HEK293 (cell line): Measurements from ENCODE around the gene AP3D1.

ENCODE experiments used
- CTCF ChIA-PET: fragments of 350-600 bp; formaldehyde crosslinking; extraction: SDS; loops from one replicate; lab custom pipeline; 2021; ENCODE audit warnings: antibody characterized with exemption; lab: Yijun Ruan, JAX
- POLR2A ChIA-PET: fragments of 300-600 bp; formaldehyde crosslinking; extraction: SDS; loops from one replicate; lab custom pipeline; 2020; ENCODE audit warnings: antibody characterized with exemption, inconsistent platforms; lab: Yijun Ruan, JAX
- H3K27ac ChIP-seq: fragments of 200-500 bp; sonication (Bioruptor generic); 2 replicates; pipeline ENCODE4 v1.5.1; 2014; ENCODE audit warnings: low read depth, low read length, control low read depth, inconsistent platforms; ENCODE audit errors: extremely low read depth
- H3K36me3 ChIP-seq, 2 experiments: fragments of 200-500 bp in 1 of 2; sonication (Bioruptor generic) in 1 of 2; 1 replicate in 1 of 2; 2 replicates in 1 of 2; pipeline ENCODE4 v1.5.1; 2014 to 2017; ENCODE audit warnings: inconsistent platforms in 2 of 2, low read length in 2 of 2; ENCODE audit not compliant: control insufficient read depth in 2 of 2, insufficient read depth in 1 of 2
- H3K4me1 ChIP-seq: fragments of 200-500 bp; sonication (Bioruptor generic); 2 replicates; pipeline ENCODE4 v1.5.1; 2014; ENCODE audit warnings: mild to moderate bottlenecking, low read length, inconsistent platforms; ENCODE audit not compliant: control insufficient read depth, insufficient read depth
- H3K4me3 ChIP-seq: 2 replicates; pipeline ENCODE4 v1.5.1; 2011; ENCODE audit warnings: low read depth, mild to moderate bottlenecking, control low read depth, low read length, moderate library complexity
- H3K9me3 ChIP-seq: fragments of 200-500 bp; sonication (Bioruptor generic); 2 replicates; pipeline ENCODE4 v1.5.1; 2014; ENCODE audit warnings: low read depth, low read length, inconsistent platforms; ENCODE audit not compliant: control insufficient read depth, insufficient read depth
- AEBP2 ChIP-seq: fragments of 450-650 bp; formaldehyde crosslinking; IDR thresholded peaks from 2 replicates; pipeline ENCODE4 v1.5.1; 2016; ENCODE audit warnings: missing biosample characterization, missing genetic modification characterization, borderline replicate concordance
- GLI2 ChIP-seq: fragments of 450-650 bp; formaldehyde crosslinking; IDR thresholded peaks from 2 replicates; pipeline ENCODE4; 2017; ENCODE audit warnings: missing biosample characterization, missing genetic modification characterization, low read depth, borderline replicate concordance
- KLF9 ChIP-seq: fragments of 450-650 bp; formaldehyde crosslinking; IDR thresholded peaks from 2 replicates; pipeline ENCODE4 v1.5.1; 2016; ENCODE audit warnings: missing biosample characterization, missing genetic modification characterization, low read depth
- OSR2 ChIP-seq: fragments of 450-650 bp; formaldehyde crosslinking; IDR thresholded peaks from 2 replicates; pipeline ENCODE4 v1.5.1; 2016; ENCODE audit warnings: missing biosample characterization, missing genetic modification characterization
- SCRT1 ChIP-seq: fragments of 450-650 bp; formaldehyde crosslinking; IDR thresholded peaks from 2 replicates; pipeline ENCODE4 v1.5.1; 2016; ENCODE audit warnings: missing biosample characterization, missing genetic modification characterization, borderline replicate concordance
- TRIM28 ChIP-seq: IDR thresholded peaks from 2 replicates; pipeline ENCODE4 v1.6.1; 2011; ENCODE audit warnings: low read length, control low read depth, borderline replicate concordance
- ZBTB44 ChIP-seq: fragments of 450-650 bp; IDR thresholded peaks from 2 replicates; pipeline ENCODE4 v1.5.1; 2018; ENCODE audit warnings: missing biosample characterization, mild to moderate bottlenecking, missing genetic modification characterization
- ZBTB48 ChIP-seq: fragments of 450-650 bp; formaldehyde crosslinking; IDR thresholded peaks from 2 replicates; pipeline ENCODE4 v1.5.1; 2016; ENCODE audit warnings: missing biosample characterization, missing genetic modification characterization
- ZFHX2 ChIP-seq: fragments of 450-650 bp; formaldehyde crosslinking; conservative IDR thresholded peaks from 2 replicates; pipeline ENCODE4 v1.5.1; 2016; ENCODE audit warnings: missing biosample characterization, missing genetic modification characterization
- ZFP37 ChIP-seq: fragments of 450-650 bp; formaldehyde crosslinking; IDR thresholded peaks from 2 replicates; pipeline ENCODE4 v1.5.1; 2016; ENCODE audit warnings: missing biosample characterization, missing genetic modification characterization
- ZNF248 ChIP-seq: fragments of 450-650 bp; formaldehyde crosslinking; IDR thresholded peaks from 2 replicates; pipeline ENCODE4 v1.5.1; 2017; ENCODE audit warnings: missing biosample characterization, missing genetic modification characterization
- ZNF354C ChIP-seq: fragments of 450-650 bp; formaldehyde crosslinking; IDR thresholded peaks from 2 replicates; pipeline ENCODE4 v1.5.1; 2016; ENCODE audit warnings: missing biosample characterization, missing genetic modification characterization, low read depth, borderline replicate concordance
- ZNF366 ChIP-seq: fragments of 450-650 bp; formaldehyde crosslinking; conservative IDR thresholded peaks from 2 replicates; pipeline ENCODE4 v1.5.1; 2016; ENCODE audit warnings: missing biosample characterization, missing genetic modification characterization
- ZNF37A ChIP-seq: fragments of 450-650 bp; IDR thresholded peaks from 2 replicates; pipeline ENCODE4 v1.5.1; 2018; ENCODE audit warnings: missing biosample characterization, missing genetic modification characterization
- ZNF514 ChIP-seq: fragments of 450-650 bp; formaldehyde crosslinking; IDR thresholded peaks from 2 replicates; pipeline ENCODE4 v1.5.1; 2016; ENCODE audit warnings: missing biosample characterization, missing genetic modification characterization
- ZNF549 ChIP-seq: fragments of 450-650 bp; IDR thresholded peaks from 2 replicates; pipeline ENCODE4 v1.5.1; 2018; ENCODE audit warnings: missing biosample characterization, missing genetic modification characterization, mild to moderate bottlenecking, inconsistent platforms, moderate library complexity
- ZNF768 ChIP-seq: fragments of 450-650 bp; formaldehyde crosslinking; IDR thresholded peaks from 2 replicates; pipeline ENCODE4 v1.5.1; 2018; ENCODE audit warnings: missing biosample characterization, mild to moderate bottlenecking, missing genetic modification characterization
- TF ChIP-seq, protein P1 (sequence below): fragments of 450-650 bp; formaldehyde crosslinking; optimal IDR thresholded peaks from 2 replicates; pipeline ENCODE3; 2016; ENCODE audit warnings: missing biosample characterization, mild to moderate bottlenecking, missing genetic modification characterization
- TF ChIP-seq, protein P2 (sequence below): fragments of 450-650 bp; formaldehyde crosslinking; IDR thresholded peaks from 2 replicates; pipeline ENCODE4 v1.5.1; 2016; ENCODE audit warnings: missing biosample characterization, missing genetic modification characterization
- TF ChIP-seq, protein P3 (sequence below): fragments of 450-650 bp; formaldehyde crosslinking; IDR thresholded peaks from 2 replicates; pipeline ENCODE4 v1.5.1; 2016; ENCODE audit warnings: missing biosample characterization, missing genetic modification characterization
- TF ChIP-seq, protein P4 (sequence below): fragments of 450-650 bp; formaldehyde crosslinking; IDR thresholded peaks from 2 replicates; pipeline ENCODE4 v1.5.1; 2016; ENCODE audit warnings: missing biosample characterization, missing genetic modification characterization

The AP3D1 gene

DNA sequence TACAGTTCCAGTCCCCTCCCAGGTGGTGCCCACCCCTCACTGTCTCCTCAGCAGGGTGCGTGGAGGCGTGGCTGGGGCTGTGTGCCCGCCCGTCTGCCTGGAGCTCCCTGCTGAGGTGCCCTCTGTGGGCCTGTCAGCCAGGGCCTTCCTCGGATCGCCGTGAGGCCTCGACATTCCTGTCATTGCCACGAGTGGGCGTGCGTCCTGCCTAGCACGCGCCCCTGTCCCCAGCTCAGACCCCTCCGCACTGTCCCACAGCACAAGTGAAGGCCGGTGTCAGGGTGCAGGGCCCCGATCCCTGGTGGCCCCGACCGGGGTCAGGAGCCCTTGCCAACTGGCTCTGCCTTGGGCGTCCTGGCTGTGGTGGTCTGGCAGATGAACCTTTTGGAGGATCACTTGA lies 44.5 kb upstream of the AP3D1 start:
- peaks cover 4 to 58% of the 10 kb centered on the region in 2 experiments; a peak in 2 of 3 replicates for H3K36me3 ChIP-seq
- POLR2A ChIA-PET = interaction anchor here (1.1 kb wide), 1 partner anchor 18 kb away, joined by 3 read pairs; no protein-coding TSS in a partner anchor

DNA sequence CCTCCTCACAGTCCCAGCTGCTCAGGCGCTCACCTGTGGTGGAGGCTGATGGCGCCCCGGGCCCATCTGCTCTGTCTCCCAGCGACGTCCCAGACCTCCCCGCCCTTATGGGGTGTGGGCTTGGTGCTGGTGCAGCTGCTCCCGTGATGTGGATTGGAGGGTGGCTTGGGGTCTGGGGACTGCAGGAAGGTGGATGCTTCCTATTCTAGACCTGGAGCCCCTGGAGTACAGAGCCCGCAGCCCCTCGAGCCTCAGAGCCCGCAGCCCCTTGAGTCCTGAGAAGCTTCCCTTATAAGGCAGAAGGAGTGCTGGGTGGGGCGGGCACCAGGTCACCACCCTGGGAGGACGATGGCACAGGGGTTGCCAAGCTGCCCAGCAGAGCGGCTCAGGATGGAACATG lies 44.0 kb upstream of the AP3D1 start:
- Histone ChIP-seq H3K9me3 (no peaks in the 10 kb centered on the region), H3K27ac (no peak overlapping the region), H3K4me3 (no peak overlapping the region), H3K36me3 (peaks cover 4 to 58% of the 10 kb centered on the region in 2 experiments; a peak in 2 of 3 replicates), H3K4me1 (no peaks in the 10 kb centered on the region)
- ChIA-PET CTCF (interaction anchor here (1.3 to 1.4 kb wide), 2 partner anchors 26 to 39 kb away, joined by 3 to 4 read pairs; no protein-coding TSS in a partner anchor), POLR2A (interaction anchor here (1.1 kb wide), 1 partner anchor 17 kb away, joined by 3 read pairs; no protein-coding TSS in a partner anchor)
- no peak for TF ChIP-seq ZFHX2 (tag by site-specific recombination)
- no peak for TF ChIP-seq ZBTB48 (tag by site-specific recombination)
- no peak for TF ChIP-seq ZNF37A (tag by site-specific recombination)
- no peak for TF ChIP-seq ZFP37 (tag by site-specific recombination)
- TF ChIP-seq TRIM28 = no peak
- TF ChIP-seq ZNF768 (tag by site-specific recombination) = no peak
- TF ChIP-seq KLF9 (tag by site-specific recombination) = no peak

More for the DNA sequence above, 44.5 kb upstream of the AP3D1 start:
- no peak overlapping the region for H3K4me3 ChIP-seq
- no peak overlapping the region for H3K27ac ChIP-seq
- CTCF ChIA-PET = interaction anchor here (1.3 to 1.4 kb wide), 2 partner anchors 26 to 40 kb away, joined by 3 to 4 read pairs; no protein-coding TSS in a partner anchor
- no peaks in the 10 kb centered on the region for H3K4me1 ChIP-seq
- no peak for TF ChIP-seq AEBP2 (tag by site-specific recombination)
- TF ChIP-seq ZNF248 (tag by site-specific recombination) = no peak
- no peak for TF ChIP-seq OSR2
- TF ChIP-seq, protein P1, sequence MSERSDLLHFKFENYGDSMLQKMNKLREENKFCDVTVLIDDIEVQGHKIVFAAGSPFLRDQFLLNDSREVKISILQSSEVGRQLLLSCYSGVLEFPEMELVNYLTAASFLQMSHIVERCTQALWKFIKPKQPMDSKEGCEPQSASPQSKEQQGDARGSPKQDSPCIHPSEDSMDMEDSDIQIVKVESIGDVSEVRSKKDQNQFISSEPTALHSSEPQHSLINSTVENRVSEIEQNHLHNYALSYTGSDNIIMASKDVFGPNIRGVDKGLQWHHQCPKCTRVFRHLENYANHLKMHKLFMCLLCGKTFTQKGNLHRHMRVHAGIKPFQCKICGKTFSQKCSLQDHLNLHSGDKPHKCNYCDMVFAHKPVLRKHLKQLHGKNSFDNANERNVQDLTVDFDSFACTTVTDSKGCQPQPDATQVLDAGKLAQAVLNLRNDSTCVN = no peak
- TF ChIP-seq ZNF354C (tag by site-specific recombination) = no peak
- TF ChIP-seq, protein P2, sequence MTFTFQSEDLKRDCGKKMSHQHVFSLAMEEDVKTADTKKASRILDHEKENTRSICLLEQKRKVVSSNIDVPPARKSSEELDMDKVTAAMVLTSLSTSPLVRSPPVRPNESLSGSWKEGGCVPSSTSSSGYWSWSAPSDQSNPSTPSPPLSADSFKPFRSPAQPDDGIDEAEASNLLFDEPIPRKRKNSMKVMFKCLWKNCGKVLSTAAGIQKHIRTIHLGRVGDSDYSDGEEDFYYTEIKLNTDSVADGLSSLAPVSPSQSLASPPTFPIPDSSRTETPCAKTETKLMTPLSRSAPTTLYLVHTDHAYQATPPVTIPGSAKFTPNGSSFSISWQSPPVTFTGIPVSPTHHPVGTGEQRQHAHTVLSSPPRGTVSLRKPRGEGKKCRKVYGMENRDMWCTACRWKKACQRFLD = no peak
- TF ChIP-seq SCRT1 (tag by site-specific recombination) = no peak
- TF ChIP-seq, protein P3, sequence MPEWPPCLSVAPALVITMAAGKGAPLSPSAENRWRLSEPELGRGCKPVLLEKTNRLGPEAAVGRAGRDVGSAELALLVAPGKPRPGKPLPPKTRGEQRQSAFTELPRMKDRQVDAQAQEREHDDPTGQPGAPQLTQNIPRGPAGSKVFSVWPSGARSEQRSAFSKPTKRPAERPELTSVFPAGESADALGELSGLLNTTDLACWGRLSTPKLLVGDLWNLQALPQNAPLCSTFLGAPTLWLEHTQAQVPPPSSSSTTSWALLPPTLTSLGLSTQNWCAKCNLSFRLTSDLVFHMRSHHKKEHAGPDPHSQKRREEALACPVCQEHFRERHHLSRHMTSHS (tag by site-specific recombination) = no peak
- TF ChIP-seq ZNF366 = no peak
- TF ChIP-seq ZBTB44 (tag by site-specific recombination) = no peak
- no peak for TF ChIP-seq ZNF514
- TF ChIP-seq, protein P4, sequence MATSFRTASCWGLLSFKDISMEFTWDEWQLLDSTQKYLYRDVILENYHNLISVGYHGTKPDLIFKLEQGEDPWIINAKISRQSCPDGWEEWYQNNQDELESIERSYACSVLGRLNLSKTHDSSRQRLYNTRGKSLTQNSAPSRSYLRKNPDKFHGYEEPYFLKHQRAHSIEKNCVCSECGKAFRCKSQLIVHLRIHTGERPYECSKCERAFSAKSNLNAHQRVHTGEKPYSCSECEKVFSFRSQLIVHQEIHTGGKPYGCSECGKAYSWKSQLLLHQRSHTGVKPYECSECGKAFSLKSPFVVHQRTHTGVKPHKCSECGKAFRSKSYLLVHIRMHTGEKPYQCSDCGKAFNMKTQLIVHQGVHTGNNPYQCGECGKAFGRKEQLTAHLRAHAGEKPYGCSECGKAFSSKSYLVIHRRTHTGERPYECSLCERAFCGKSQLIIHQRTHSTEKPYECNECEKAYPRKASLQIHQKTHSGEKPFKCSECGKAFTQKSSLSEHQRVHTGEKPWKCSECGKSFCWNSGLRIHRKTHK (tag by site-specific recombination) = no peak
- TF ChIP-seq ZNF549 (tag by site-specific recombination) = no peak
- no peak for TF ChIP-seq GLI2 (tag by site-specific recombination)
- no peaks in the 10 kb centered on the region for H3K9me3 ChIP-seq
